ENCODE data around the gene GNPTG. TPM values are rescaled to one million over a fixed set of nuclear protein-coding genes. Genes with fewer than 3 reads are reported as not detected.

GNPTG gene
- total and polyA plus RNA-seq, 9 of the 15 experiments (the other 6 are each of a cell fraction or from before 2014, with no cell fraction given), result 0.69 to 33.3 (median 13.6) TPM

DNA sequence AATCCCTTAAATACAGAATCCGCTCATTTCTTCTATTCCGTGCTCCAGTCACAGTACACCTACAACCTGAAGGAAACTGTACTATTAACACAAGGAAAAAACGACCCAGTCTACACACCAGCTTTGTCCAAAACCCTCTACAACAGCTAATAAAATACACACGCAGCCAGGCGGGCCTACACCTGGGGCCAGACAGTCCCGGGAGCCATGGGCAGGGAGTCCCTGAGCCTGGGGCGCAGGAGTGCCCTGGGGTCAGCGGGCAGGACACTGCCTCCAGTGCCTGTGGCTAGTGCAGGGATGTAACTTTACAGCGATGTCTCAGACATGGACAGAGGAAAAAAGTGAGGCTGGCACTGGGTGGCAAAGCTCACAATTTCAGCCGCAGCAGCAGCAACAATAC is 28.5 kb downstream of the GNPTG start:
- intact Hi-C loops (cut with micrococcal nuclease), result no loop called here
- in situ Hi-C loops (cut with MboI), result no loop called here
- no TSS peak for BruUV-seq (replicated peaks)
- FAIRE-seq, result peak; percentile 65
- POLR2A ChIA-PET, result interaction anchor here (0.7 to 4.2 kb wide), 12 partner anchors 10 to 775 kb away, joined by 3 to 73 read pairs (median 5); partner anchors contain the start of genes TRAF7 and UQCC4
- peaks cover 8% of the 10 kb centered on the region; the same call in 1 of the 2 replicates for H4K20me1 ChIP-seq (replicated peaks; ENCODE audit: control insufficient read depth, insufficient read depth, low read length)
- H3K9me1 ChIP-seq (ENCODE audit: control insufficient read depth, insufficient read depth, low read length), result peaks cover 5% of the 10 kb centered on the region
- H3K9me3 ChIP-seq (replicated peaks; ENCODE audit: control insufficient read depth, insufficient read depth, low read depth, low read length), result no peaks in the 10 kb centered on the region
- H3K27me3 ChIP-seq (ENCODE audit: control insufficient read depth in 2 of 2, insufficient read depth in 2 of 2, low read length in 2 of 2), result no peaks in the 10 kb centered on the region
- TF ChIP-seq CREB1 (IDR thresholded peaks at IDR 0.05) (no peak), CREB1 (CRISPR knock-in tag; IDR thresholded peaks at IDR 0.05) (no peak), TAF9B (IDR thresholded peaks at IDR 0.05; ENCODE audit: partially characterized antibody) (no peak), CCAR2 (IDR thresholded peaks at IDR 0.05; ENCODE audit: low read depth, low read length) (no peak), SMAD2 (IDR thresholded peaks at IDR 0.05; ENCODE audit: low read depth, low read length) (no peak), ZNF696 (CRISPR knock-in tag; conservative IDR thresholded peaks at IDR 0.05) (no peak), MBD1 (CRISPR knock-in tag; IDR thresholded peaks at IDR 0.05) (no peak), RBM34 (IDR thresholded peaks at IDR 0.05; ENCODE audit: borderline replicate concordance, insufficient read depth, low read length) (no peak), ZNF561 (CRISPR knock-in tag; conservative IDR thresholded peaks at IDR 0.05) (no peak), SRSF9 (IDR thresholded peaks at IDR 0.05; ENCODE audit: borderline replicate concordance, low read depth, low read length) (no peak), WHSC1 (IDR thresholded peaks at IDR 0.05; ENCODE audit: low read length) (no peak), TARDBP (IDR thresholded peaks at IDR 0.05) (no peak), KLF1 (tag; IDR thresholded peaks at IDR 0.05) (no peak), PRMT5 (CRISPR knock-in tag; IDR thresholded peaks at IDR 0.05) (no peak), THRA (IDR thresholded peaks at IDR 0.05) (no peak), FOXA3 (CRISPR knock-in tag; conservative IDR thresholded peaks at IDR 0.05 in 1 of 2, IDR thresholded peaks at IDR 0.05 in 1 of 2) (no peak)
- DNase-seq (ENCODE audit: extremely low read depth in 1 of 4, low spot score in 3 of 4), result no peak
- ATAC-seq, result no peak
- peak overlapping the region; percentile 74 for H3K4me2 ChIP-seq (ENCODE audit: insufficient read depth, low read length)
- peaks cover 7% of the 10 kb centered on the region; the same call in 2 of the 3 replicates for H3K36me3 ChIP-seq (ENCODE audit: control insufficient read depth, insufficient read depth, low read length)
- peak overlapping the region; percentile 76 for H3K4me3 ChIP-seq
- H3K9ac ChIP-seq (ENCODE audit: insufficient read depth in 1 of 2, low read depth in 2 of 2, low read length in 2 of 2), result peak overlapping the region; percentile 37 to 86; a peak in 3 of 4 replicates
- H3K27ac ChIP-seq (ENCODE audit: extremely low read depth, low read depth, low read length), result 0 out of 3 replicates have a peak overlapping the region, but pooled peaks have one; percentile 100
- H3K79me2 ChIP-seq (ENCODE audit: control insufficient read depth, insufficient read depth, low read length), result peaks cover 33% of the 10 kb centered on the region
- peaks cover 19 to 66% of the 10 kb centered on the region in 2 experiments; a peak in 4 of 5 replicates for H3K4me1 ChIP-seq (replicated peaks in 1 of 2; ENCODE audit: control insufficient read depth in 2 of 2, insufficient read depth in 2 of 2, low read length in 2 of 2)
- CTCF ChIA-PET (ENCODE audit: low intra/inter-chr PET ratio), result no interaction called here
- peak overlapping the region; percentile 69 for H2AFZ ChIP-seq (ENCODE audit: low read depth, low read length)
- 70% methylated on average over 10 of the region's 10 CpGs for WGBS (ENCODE audit: insufficient coverage, low coverage, missing lambda C conversion rate)
